Measurements from ENCODE around the gene NPY4R. TPM values are rescaled to one million over a fixed set of nuclear protein-coding genes. Genes with fewer than 3 reads are reported as not detected.
A peak's percentile ranks its signal among the peaks of the same experiment; 100 is the strongest.
"Not testable (repeated sequence)": the region's sequence is repeated elsewhere in the genome, so short reads cannot be mapped to it uniquely, and the experiment has no call there.

The NPY4R gene
- total RNA-seq, 2 donors from 2014 or later, result not detected

DNA sequence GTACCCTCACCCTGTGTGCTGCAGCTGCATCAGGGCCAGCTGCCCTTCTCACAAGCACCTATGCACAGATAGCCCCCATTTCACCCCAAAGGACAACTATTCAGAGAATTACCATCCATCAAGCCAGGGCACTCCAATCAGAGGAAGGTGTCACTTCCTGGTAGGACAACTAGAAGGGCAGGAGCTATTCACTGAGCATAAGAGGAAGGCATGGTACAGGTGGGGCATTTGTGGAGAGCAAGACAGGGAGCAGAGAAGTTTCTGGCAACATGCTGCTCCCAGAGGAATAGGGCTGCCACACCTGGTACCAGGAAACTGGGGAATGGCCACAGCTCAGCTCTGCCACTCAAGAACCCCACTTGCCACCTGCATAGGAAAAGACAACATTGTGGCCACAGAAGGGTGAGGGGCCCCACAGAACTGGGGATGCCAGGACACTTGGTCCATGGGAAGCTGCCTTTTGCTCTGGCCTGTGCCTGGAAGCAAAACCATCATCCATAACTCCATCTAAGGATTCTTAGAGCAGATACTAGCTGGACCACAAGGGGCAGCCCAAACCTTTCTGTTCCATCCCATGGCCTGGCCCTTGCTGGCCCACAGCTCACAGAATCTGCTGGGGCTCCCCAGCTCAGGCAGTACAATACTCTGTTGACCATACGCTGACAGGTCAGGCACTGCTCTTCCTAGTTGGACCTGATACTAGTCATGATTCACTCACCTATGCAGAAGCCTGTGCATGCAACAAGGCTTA, 25.8 kb upstream of the NPY4R start:
- H3K27ac ChIP-seq; H3K36me3 ChIP-seq; H3K9me3 ChIP-seq; H3K4me1 ChIP-seq; H3K4me3 ChIP-seq; DNase-seq (ENCODE audit: low spot score); H3K27me3 ChIP-seq: not testable (repeated sequence)

DNA sequence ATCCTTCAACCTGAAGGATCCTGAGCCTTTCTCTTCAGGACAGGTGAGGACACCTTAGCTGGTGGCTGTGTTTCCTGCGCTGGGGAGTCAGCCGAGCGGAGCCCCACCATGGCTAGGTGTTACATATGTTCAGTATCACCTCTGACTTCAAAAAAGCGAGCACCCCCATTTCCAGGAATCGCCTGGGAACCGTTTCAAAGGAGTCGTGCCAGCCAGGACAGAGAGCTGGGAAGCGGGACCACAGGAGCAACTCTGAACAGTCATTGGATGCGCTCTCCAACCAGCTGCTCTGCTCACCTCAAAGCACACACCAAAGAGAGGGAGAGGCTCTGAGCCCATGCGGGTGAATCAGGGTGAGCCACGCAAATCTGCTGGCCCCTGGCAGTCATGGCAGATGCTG, 24.5 kb upstream of the NPY4R start:
- not testable (repeated sequence) for H3K9me3 ChIP-seq; H3K27me3 ChIP-seq; H3K36me3 ChIP-seq; H3K4me1 ChIP-seq; DNase-seq (ENCODE audit: low spot score); H3K4me3 ChIP-seq; H3K27ac ChIP-seq

DNA sequence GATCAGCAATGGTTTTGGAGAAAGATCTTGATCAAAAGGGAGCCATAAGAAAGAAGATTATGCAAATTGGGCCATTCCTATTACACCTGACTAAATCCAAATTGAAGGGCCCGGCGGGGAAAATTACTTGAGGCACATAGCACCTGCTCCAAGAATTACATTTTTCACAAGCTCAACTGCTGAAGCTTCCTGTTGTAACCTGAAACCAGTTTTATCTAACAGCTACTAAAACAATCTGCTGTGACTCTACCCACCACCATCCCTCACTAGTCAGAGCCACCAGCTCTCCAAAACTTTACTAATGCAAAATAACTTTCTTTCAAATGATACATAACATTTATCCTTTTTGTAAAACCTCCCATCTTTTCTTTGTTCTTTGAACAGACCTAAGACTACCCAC, 20.7 kb upstream of the NPY4R start:
- H3K9me3 ChIP-seq; H3K4me3 ChIP-seq; H3K36me3 ChIP-seq; DNase-seq (ENCODE audit: low spot score); H3K4me1 ChIP-seq; H3K27me3 ChIP-seq; H3K27ac ChIP-seq: not testable (repeated sequence)

DNA sequence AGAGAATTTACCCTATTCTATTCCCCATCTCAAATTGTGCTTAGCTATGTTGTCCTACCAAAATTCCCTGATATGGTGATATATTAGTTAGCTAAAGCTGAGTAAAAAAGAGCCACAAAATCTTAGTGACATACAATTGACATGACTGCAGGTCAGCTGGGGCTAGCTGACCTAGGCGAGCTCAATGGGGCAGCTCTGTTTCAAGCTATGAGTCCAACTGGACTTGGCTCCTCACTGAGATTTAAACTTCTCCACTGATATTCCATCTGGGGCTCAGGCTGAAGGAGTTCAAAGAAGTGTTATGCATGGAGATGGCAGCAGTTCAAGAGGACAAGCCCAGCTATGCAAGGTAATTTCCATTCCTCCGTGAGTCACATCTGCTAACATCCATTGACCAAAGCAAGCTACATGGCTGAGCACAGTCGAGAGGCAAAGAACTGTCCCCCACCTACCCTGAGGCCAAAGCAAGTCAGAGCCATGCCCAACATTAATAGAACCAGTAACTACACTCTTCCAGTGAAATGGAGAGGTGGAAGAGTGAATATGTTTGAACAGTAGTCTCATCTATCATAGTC, 9.1 kb upstream of the NPY4R start:
- H3K27me3 ChIP-seq; H3K4me1 ChIP-seq; H3K27ac ChIP-seq; DNase-seq (ENCODE audit: low spot score); H3K36me3 ChIP-seq; H3K4me3 ChIP-seq; H3K9me3 ChIP-seq: not testable (repeated sequence)

DNA sequence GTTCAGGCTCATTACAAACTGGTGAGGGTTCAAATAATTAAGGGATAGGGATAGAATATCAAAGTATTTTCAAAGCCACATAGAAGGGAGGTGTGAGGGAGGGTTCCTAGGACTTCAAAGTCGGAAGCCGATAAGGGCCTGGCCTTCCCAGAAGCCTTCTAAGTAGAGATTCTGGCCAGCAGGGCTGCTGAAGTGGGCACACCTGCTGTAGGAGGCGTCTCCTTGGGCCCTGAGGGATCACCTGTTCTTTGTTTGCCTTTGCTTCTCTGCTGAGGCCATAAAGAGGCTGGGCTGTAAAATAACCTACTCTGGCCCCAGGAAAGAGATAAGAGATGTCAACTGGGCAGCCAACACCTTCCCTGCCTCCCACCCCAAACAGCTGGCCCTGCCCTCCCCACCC, 8.0 kb upstream of the NPY4R start:
- H3K27ac ChIP-seq; H3K9me3 ChIP-seq; H3K4me1 ChIP-seq; H3K4me3 ChIP-seq; H3K27me3 ChIP-seq; H3K36me3 ChIP-seq; DNase-seq (ENCODE audit: low spot score): not testable (repeated sequence)

DNA sequence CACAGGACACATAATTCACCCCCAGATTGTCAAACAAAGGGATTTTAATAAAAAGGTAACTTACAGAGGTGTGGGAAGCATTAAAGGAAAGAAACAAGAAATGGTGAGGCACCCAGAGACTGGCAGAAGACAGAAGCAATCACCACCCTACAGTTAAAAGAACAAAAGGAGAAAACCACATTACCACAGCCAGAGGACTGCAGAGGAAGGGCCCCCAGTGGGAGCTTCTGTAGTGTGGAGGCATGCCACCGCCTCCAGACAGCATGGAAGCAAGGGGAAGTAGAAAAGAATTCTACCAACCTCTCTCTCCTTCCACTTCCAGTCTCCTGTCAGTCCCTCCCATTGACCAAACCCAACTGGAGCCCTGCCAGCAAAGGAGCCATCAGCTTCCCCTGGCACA, 4.4 kb upstream of the NPY4R start:
- DNase-seq (ENCODE audit: low spot score); H3K36me3 ChIP-seq; H3K27me3 ChIP-seq; H3K27ac ChIP-seq; H3K4me1 ChIP-seq; H3K4me3 ChIP-seq; H3K9me3 ChIP-seq: not testable (repeated sequence)

DNA sequence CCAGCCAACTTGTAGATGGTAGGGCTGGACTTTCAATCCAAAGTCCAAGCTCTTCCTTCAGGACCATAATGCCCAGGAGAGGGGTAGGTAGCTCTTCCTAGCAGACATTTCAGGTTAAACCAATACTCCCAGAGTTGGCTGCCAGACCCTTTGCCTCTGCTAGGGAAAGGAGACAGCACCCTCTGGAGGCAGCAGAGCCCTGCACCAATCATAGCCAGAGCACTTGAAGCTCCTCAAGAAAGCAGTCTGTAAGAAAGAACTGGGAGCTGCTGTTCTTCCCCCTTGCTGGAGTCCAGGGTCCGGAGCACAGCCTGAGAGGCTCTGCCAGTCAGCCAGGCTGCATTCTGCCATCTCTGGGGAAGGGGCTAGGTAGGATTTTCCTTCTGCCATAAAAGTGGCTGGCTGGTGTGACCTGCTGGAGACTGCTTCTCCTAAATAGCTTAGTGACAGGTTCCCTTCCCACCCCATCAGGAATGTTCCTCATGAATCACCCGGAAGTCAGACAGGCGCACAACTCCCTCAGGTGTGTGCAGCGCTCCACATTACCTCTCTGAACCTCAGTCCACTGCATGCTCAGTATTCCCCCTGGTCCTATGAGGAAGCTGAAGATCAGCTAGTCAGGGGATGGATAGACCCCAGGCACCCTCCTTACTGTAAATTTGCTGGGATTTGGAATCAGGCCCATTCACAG, 2.5 kb upstream of the NPY4R start:
- H3K4me3 ChIP-seq; H3K9me3 ChIP-seq; H3K27me3 ChIP-seq; H3K27ac ChIP-seq; H3K4me1 ChIP-seq; H3K36me3 ChIP-seq; DNase-seq (ENCODE audit: low spot score): not testable (repeated sequence)
- TF ChIP-seq, protein P1, sequence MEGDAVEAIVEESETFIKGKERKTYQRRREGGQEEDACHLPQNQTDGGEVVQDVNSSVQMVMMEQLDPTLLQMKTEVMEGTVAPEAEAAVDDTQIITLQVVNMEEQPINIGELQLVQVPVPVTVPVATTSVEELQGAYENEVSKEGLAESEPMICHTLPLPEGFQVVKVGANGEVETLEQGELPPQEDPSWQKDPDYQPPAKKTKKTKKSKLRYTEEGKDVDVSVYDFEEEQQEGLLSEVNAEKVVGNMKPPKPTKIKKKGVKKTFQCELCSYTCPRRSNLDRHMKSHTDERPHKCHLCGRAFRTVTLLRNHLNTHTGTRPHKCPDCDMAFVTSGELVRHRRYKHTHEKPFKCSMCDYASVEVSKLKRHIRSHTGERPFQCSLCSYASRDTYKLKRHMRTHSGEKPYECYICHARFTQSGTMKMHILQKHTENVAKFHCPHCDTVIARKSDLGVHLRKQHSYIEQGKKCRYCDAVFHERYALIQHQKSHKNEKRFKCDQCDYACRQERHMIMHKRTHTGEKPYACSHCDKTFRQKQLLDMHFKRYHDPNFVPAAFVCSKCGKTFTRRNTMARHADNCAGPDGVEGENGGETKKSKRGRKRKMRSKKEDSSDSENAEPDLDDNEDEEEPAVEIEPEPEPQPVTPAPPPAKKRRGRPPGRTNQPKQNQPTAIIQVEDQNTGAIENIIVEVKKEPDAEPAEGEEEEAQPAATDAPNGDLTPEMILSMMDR (IDR thresholded peaks at IDR 0.05), result peak in 1 of 2 donors; percentile 35

DNA sequence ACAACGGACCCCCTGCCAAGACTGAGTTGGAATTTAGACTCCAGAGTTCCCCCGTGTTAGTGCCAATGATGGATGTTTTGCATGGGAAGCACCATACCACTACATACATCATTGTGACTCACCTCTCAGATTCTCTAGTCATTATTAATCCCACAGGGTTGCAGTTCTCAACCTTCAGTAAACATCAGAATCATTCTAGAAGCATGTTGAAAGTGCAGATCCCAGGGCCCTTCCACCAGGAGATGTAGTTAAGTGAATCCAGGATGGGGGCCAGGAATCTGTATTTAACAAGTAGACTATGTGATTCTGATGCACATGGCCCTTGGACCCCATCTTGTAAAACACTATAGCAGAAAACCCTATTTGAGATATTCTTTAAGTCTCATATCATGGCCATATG, 2.1 kb downstream of the NPY4R start:
- not testable (repeated sequence) for H3K27me3 ChIP-seq; H3K36me3 ChIP-seq; H3K9me3 ChIP-seq; DNase-seq (ENCODE audit: low spot score); H3K27ac ChIP-seq; H3K4me1 ChIP-seq; H3K4me3 ChIP-seq

DNA sequence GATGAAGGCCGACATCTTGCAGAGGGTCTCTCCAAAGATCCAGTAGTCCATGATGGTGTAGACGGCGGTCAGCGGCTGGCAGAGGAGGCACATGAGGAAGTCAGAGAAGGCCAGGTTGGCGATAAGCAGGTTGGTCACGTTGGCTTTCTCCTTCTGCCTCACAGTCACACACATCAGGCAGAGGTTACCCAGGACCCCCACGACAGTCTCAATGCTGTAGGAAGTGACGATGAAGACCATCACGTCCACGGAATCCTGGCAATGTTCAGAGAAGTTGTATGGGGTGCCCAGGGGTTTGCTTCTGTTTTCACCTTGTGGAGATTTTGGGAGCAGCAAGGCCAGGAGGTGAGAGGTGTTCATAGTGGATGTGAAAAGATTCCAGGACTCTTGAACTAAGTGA, 3.5 kb downstream of the NPY4R start:
- not testable (repeated sequence) for H3K36me3 ChIP-seq; H3K9me3 ChIP-seq; H3K27ac ChIP-seq; DNase-seq (ENCODE audit: low spot score); H3K27me3 ChIP-seq; H3K4me1 ChIP-seq; H3K4me3 ChIP-seq

DNA sequence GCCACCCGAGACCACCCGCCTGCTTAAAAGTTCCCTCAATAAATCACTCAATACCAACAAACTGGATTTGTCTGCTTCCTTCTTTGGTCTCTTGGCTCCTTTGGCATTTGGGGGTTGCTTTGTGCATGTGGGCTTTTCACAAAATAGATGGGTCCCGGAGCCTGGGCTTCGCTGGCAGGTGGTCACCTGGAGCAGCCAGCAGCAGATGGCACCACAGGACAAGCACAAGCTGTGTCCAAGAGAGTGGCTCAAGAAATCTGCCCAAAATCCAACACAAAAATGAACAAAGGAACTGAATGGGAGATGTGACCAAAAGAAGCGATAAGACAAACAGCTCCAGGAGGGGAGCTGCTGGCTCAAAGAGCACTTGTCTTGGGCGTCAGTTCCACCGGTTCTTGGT, 6.2 kb downstream of the NPY4R start:
- not testable (repeated sequence) for H3K4me3 ChIP-seq; H3K36me3 ChIP-seq; H3K27ac ChIP-seq; H3K27me3 ChIP-seq; H3K9me3 ChIP-seq; H3K4me1 ChIP-seq; DNase-seq (ENCODE audit: low spot score)

DNA sequence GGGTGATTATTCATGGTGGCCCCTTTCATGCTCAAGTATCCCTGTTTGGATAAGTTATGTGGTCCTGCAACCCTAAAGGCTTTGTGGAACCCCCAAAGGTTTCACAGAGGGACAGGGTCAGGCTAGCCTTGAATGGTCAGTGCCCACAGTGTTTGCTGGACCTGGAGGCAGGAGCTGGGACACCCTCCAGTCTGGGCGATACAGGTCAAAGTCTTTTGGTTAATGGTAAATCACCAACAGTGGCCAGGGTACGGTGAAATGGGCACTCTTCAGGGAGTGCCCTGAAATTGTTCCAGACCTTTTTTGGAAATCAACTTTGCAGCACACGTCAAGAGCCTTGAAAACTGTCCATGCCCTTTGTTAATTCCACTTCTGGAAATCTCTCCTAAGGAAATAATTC, 8.7 kb downstream of the NPY4R start:
- not testable (repeated sequence) for H3K4me1 ChIP-seq; H3K9me3 ChIP-seq; DNase-seq (ENCODE audit: low spot score); H3K27me3 ChIP-seq; H3K4me3 ChIP-seq; H3K27ac ChIP-seq; H3K36me3 ChIP-seq

DNA sequence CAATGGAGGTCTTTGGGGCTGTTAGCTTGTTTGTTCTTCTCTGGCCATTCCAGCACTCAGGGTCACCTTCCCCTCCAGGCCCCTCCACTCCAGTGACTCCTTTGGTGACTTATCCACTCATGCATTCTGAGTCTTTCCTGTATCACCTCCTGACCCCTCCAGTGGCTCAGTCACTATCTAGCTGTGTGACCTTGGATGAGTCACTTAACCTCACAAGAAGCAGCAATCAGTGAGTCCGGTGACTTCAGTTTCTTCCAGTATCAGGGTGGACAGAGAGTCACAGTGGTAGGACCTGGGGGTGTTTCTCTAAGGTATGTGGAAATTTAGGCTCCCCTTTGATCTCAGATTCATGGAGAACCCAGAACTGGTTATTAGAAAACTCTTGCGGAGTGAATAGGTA, 9.8 kb downstream of the NPY4R start:
- not testable (repeated sequence) for H3K27ac ChIP-seq; H3K4me3 ChIP-seq; H3K9me3 ChIP-seq; H3K36me3 ChIP-seq; H3K27me3 ChIP-seq; H3K4me1 ChIP-seq; DNase-seq (ENCODE audit: low spot score)

DNA sequence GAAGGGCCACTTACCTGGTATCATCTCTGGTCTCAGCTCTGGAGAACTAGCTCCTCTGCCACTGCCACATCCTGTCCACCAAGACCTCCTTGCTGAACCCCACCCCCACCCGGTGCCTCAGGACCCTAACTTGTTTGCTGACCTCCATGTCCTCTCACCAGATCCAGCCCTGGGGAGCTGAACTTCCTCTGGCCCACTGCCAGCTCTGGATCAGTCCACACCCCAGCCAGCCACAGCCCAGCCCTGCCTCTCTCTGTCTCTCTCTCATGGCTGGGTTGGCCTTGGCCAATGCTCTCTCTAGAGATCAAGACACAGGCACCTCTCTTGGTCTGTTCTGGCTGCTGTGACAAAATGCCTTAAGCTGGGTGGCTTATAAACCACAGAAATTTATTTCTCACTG, 14.4 kb downstream of the NPY4R start:
- H3K27ac ChIP-seq; H3K4me1 ChIP-seq; H3K9me3 ChIP-seq; DNase-seq (ENCODE audit: low spot score); H3K36me3 ChIP-seq; H3K4me3 ChIP-seq; H3K27me3 ChIP-seq: not testable (repeated sequence)

DNA sequence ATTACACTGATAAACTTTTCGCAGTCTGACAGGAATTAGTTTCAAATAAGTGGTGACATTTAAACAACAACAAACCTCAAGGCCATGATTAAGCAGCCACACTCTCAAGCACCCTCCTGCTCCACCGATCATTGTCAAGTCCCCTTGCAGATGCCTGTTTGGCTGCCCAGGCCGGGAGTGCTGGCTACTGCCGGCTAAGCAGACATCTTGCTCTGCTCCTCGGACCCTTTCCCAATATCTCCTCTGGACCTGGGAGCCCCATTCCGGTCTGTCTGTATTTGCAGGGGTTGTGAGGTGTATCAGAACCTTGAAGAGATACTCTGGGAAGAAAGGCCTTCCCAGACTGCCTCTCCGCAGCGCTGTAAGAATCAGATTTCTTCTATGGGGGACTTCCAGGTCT, 14.9 kb downstream of the NPY4R start:
- H3K4me1 ChIP-seq; H3K27me3 ChIP-seq; DNase-seq (ENCODE audit: low spot score); H3K36me3 ChIP-seq; H3K4me3 ChIP-seq; H3K27ac ChIP-seq; H3K9me3 ChIP-seq: not testable (repeated sequence)

Measured in right atrium auricular region (tissue), 2 donors.